Gastroesophageal sphincter (tissue), 3 donors: ENCODE measurements around the gene STON2.

Experiments
- CTCF ChIP-seq, 4 experiments: fragments of 200-600 bp in 2 of 4; fragments of 450-650 bp in 2 of 4; sonication (generic) in 1 of 4; IDR thresholded peaks; one replicate each; pipeline ENCODE4 v1.5.1; 2017 to 2019; ENCODE audit warnings: antibody characterized with exemption in 4 of 4, mild to moderate bottlenecking in 2 of 4, moderate library complexity in 2 of 4
- POLR2A ChIP-seq, 2 donors: fragments of 450-650 bp; IDR thresholded peaks; one replicate each; pipeline ENCODE4 v1.6.1; 2017; ENCODE audit warnings: antibody characterized with exemption in 2 of 2, mild to moderate bottlenecking in 2 of 2, moderate library complexity in 1 of 2
- POLR2AphosphoS5 ChIP-seq: sonication (generic); formaldehyde crosslinking; IDR thresholded peaks from one replicate; pipeline ENCODE4 v1.6.1; 2017; ENCODE audit warnings: antibody characterized with exemption

GRCh38 chr14:81343701-81344100 is 56.4 kb downstream of the STON2 start:
- TF ChIP-seq CTCF (IDR thresholded peaks at IDR 0.05) (no peak), POLR2A (IDR thresholded peaks at IDR 0.05) (no peak), POLR2AphosphoS5 (no peak)
